Muscle of back (tissue), 11 donors: Measurements from ENCODE around the gene ARR3. TPM values are rescaled to one million over a fixed set of nuclear protein-coding genes. Genes with fewer than 3 reads are reported as not detected.
"Not testable (repeated sequence)": the region's sequence is repeated elsewhere in the genome, so short reads cannot be mapped to it uniquely, and the experiment has no call there.

ENCODE experiments used
- DNase-seq, 3 donors: peaks; one replicate each; pipeline versions ENCODE4 v3.0.0 to v3.0.0-alpha.2; 2013
- polyA plus RNA-seq, 10 donors: library from polyadenylated mRNA; unstranded; fragments of 120-200 nt; gene quantifications; one replicate each; pipeline ENCODE4 v1.2.1, GENCODE V29; 2013; ENCODE audit not compliant: insufficient read length in 10 of 10

Gene ARR3
- polyA plus RNA-seq, 10 donors, result 0.09 to 0.62 (median 0.40) TPM; not detected in 2

DNA sequence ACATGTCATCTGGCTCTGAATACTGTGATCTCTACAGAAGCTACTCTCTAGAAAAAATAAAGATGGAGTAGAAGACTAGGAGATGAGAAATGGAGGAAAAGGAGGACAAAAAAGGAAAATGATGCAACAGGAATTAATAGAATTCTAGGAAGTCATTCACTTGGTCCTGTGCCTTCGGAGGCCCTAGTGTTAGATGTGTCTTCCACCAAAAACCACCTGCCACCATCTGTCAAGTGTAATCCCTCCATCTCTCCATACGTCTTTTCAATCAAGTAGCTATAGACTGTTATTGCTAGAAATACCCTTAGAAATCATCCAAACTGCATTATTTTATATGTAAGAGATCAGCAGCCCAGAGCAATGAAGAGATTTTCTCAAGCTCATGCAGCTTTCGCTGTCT lies 10.9 kb downstream of the ARR3 start:
- DNase-seq, result no peak

DNA sequence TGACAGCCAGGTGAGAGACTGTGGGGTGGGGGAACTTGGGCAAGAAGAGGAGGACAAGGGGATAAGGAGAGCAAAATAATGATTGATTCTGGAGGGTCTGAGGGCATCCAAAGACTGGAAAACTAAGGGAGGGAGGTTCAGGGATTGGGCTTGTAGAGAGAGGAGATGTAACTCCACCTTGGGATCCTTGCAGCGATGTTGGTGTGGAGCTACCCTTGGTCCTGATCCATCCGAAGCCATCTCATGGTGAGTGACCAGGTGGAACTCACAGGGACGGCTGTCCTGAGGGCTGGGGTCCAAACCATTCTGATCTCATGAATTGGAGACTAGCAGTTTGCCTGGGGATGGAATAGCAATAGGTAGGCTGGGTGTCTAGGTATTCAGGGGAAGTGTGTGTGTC lies 12.4 kb downstream of the ARR3 start:
- no peak for DNase-seq

DNA sequence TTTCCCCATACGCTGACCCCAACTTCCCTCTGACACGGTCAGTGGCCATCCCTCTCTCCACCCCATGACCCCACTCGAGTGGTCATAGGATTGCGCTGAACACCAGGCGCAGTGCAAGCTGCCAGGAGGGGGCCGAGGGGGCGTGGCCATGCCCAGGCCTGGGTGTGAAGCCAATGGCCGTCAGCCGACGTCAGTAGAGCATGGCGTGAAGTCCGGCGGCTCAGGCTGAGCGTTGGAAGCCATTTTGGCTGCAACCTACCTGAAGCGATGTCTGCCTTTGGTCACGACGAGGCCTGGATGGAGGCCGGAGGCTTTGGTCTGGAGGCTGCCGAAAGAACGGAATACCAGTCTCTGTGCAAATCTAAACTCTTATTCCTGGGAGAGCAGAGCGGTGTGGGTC lies 13.8 kb downstream of the ARR3 start, which contains the start of gene RAB41:
Gene RAB41 (plus strand): TSS at position 222 of the 400 bp plus-strand sequence. CDS start 46 bp downstream, at position 268.
- no peak for DNase-seq

- peak in 1 of 3 donors; percentile 1 for DNase-seq
These were observed 21.1 kb downstream of the ARR3 start for GRCh38 chrX:70289168-70289792.

GRCh38 chrX:70289793-70290770 lies 21.9 kb downstream of the ARR3 start, which contains the start of the genes KIF4A and PDZD11:
KIF4A (plus strand) TSS chrX:70290104; CDS start chrX:70290459, 355 bp downstream.
PDZD11 (minus strand) TSS chrX:70289927; CDS start chrX:70289341, 586 bp downstream.
- DNase-seq, result peak; percentile 76 to 94 (median 89)

DNA sequence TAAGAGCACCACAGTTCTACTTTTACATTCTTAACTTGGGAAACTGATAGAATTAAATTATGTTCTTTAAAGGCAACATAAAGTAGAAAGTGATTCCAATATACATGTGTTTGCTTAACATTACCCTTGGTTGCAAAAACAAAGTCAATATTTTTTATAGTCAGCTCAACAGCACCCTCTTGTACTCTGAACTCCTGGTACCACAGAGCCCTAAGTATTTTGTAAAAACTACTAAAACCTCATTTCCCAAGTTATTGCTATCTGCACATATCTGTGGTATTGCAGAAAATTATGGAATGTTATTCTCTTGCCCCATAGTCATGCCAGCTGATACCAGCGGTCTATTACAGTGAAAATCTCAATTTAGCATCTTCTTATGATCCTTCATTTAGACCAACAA lies 24.7 kb downstream of the ARR3 start:
- no peak for DNase-seq

GRCh38 chrX:70293621-70294020 lies 25.5 kb downstream of the ARR3 start:
- DNase-seq, result no peak

DNA sequence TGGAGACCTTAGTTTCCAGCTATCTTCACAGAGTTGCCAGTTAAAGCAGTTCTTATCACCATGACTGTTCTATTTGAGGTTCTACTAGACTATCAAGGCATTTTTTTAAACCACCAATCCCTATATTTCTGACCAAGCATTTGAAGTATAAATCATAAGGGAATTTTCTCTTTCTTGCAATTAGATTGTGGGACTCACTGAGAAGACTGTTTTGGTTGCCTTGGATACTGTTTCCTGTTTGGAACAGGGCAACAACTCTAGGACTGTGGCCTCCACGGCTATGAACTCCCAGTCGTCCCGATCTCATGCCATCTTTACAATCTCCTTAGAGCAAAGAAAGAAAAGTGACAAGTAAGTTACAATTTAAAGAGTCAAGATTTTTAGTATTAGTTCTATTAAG lies 33.6 kb downstream of the ARR3 start:
- no peak for DNase-seq

GRCh38 chrX:70313503-70313902 lies 45.4 kb downstream of the ARR3 start:
- DNase-seq, result peak in 1 of 3 donors; percentile 24

- DNase-seq, result no peak
These were observed 54.6 kb downstream of the ARR3 start for GRCh38 chrX:70322784-70323183.

DNA sequence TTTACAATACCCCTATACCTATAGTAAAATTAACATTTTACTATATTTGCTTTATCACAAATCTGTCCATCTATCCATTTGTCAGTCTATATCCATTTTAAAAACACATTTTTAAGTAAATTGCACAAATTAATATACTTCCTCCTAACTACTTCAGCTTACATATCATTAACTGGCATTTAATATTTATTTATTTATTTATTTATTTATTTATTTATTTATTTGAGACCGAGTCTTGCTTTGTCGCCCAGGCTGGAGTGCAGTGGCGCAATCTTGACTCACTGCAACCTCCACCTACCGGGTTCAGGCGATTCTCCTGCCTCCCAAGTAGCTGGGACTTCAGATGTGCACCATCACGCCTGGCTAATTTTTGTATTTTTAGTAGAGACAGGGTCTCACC lies 55.5 kb downstream of the ARR3 start:
- not testable (repeated sequence) for DNase-seq

- no peak for DNase-seq
These were observed 56.2 kb downstream of the ARR3 start for GRCh38 chrX:70324326-70324725.

DNA sequence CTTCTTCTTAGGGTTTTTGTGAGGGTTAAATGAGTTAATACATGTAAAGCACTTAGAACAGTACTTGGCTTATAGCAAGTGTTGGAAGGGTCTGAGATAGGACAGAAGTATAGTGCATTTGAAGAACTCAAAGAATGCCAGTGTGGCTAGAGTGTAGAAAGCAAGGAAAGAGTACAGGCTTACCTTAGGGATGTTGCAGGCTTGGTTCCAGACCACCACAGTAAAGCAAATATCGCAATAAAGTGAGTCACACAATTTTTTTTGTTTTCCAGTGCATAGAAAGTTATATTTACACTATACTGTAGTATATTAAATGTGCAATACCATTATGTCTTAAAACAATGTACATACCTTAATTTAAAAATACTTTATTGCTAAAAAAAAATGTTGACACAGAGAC lies 63.0 kb downstream of the ARR3 start:
- DNase-seq, result no peak

Other genes with a start within 250 kb of the ARR3 start
- gene AWAT2, start 218.4 kb upstream of the ARR3 start, polyA plus RNA-seq, result under 1 TPM in 1 of 10 donors, not detected in 9; 0.07 TPM
- not detected for gene OTUD6A, start 205.9 kb upstream of the ARR3 start, polyA plus RNA-seq
- gene IGBP1, start 134.9 kb upstream of the ARR3 start, polyA plus RNA-seq, result 100 to 1,000 TPM in 9 of 10 donors, 10 to 100 TPM in 1; 94.2 to 141 (median 113) TPM
- not detected for gene DGAT2L6, start 90.9 kb upstream of the ARR3 start, polyA plus RNA-seq
- not detected for gene AWAT1, start 33.7 kb upstream of the ARR3 start, polyA plus RNA-seq
- gene P2RY4, start 8.1 kb upstream of the ARR3 start, polyA plus RNA-seq, result under 1 TPM in 7 of 10 donors, not detected in 3; 0.13 to 0.33 (median 0.21) TPM
- under 1 TPM; 0.30 to 0.83 (median 0.42) TPM for gene RAB41, start 13.8 kb downstream of the ARR3 start, polyA plus RNA-seq
- 10 to 100 TPM; 33.1 to 44.3 (median 39.6) TPM for gene PDZD11, start 21.6 kb downstream of the ARR3 start, polyA plus RNA-seq
- gene KIF4A, start 21.8 kb downstream of the ARR3 start, polyA plus RNA-seq, result 10 to 100 TPM in 1 of 10 donors, 1 to 10 TPM in 9; 5.2 to 13.3 (median 7.9) TPM
- gene GDPD2, start 155.0 kb downstream of the ARR3 start, polyA plus RNA-seq, result under 1 TPM; 0.39 to 0.88 (median 0.47) TPM
- gene DLG3, start 176.5 kb downstream of the ARR3 start, polyA plus RNA-seq, result 10 to 100 TPM in 2 of 10 donors, 1 to 10 TPM in 8; 5.6 to 11.2 (median 6.9) TPM